GM23338 (cell line): ENCODE measurements around the gene TLR9. TPM values are rescaled to one million over a fixed set of nuclear protein-coding genes. Genes with fewer than 3 reads are reported as not detected.
A peak's percentile ranks its signal among the peaks of the same experiment; 100 is the strongest.

ENCODE experiments used
- ATAC-seq: fragments of 200-7000 bp; cut with Tn5 transposase; 3 replicates; pipeline ENCODE4 v1.9.1; 2020
- DNase-seq: peaks from one replicate; pipeline ENCODE4 v3.0.0-alpha.2; 2015; ENCODE audit warnings: low spot score
- H2AFZ ChIP-seq: fragments of 200-600 bp; sonication (generic); 2 replicates; pipeline ENCODE4 v1.8.0; 2016; ENCODE audit warnings: antibody characterized with exemption, mild to moderate bottlenecking, moderate library complexity
- H3F3A ChIP-seq: fragments of 200-600 bp; sonication (generic); replicated peaks from 2 replicates; pipeline ENCODE4 v1.8.0; 2017; ENCODE audit warnings: antibody characterized with exemption, mixed run types, low read depth
- H3K27ac ChIP-seq: fragments of 200-600 bp; sonication (generic); 2 replicates; pipeline ENCODE4 v1.6.1; 2016; ENCODE audit warnings: low read depth
- H3K27me3 ChIP-seq: fragments of 200-600 bp; sonication (generic); 2 replicates; pipeline ENCODE4 v1.8.0; 2016; ENCODE audit warnings: mild to moderate bottlenecking, mixed run types, moderate library complexity; ENCODE audit not compliant: insufficient read depth
- H3K36me3 ChIP-seq: fragments of 200-600 bp; sonication (generic); 2 replicates; pipeline ENCODE4 v1.8.0; 2016; ENCODE audit warnings: mild to moderate bottlenecking; ENCODE audit not compliant: insufficient read depth
- H3K4me1 ChIP-seq: fragments of 200-600 bp; sonication (generic); 2 replicates; pipeline ENCODE4 v1.8.0; 2016; ENCODE audit warnings: mild to moderate bottlenecking, moderate library complexity; ENCODE audit not compliant: insufficient read depth
- H3K4me2 ChIP-seq: fragments of 200-600 bp; sonication (generic); 2 replicates; pipeline ENCODE4 v1.7.1; 2017; ENCODE audit warnings: mixed run types
- H3K4me3 ChIP-seq: fragments of 200-600 bp; sonication (generic); 2 replicates; pipeline ENCODE4 v1.6.1; 2016; ENCODE audit warnings: mixed run types
- H3K79me2 ChIP-seq: fragments of 200-600 bp; sonication (generic); replicated peaks from 2 replicates; pipeline ENCODE4 v1.8.0; 2017; ENCODE audit warnings: mild to moderate bottlenecking; ENCODE audit not compliant: insufficient read depth
- H3K9me2 ChIP-seq: fragments of 200-600 bp; sonication (generic); 2 replicates; pipeline ENCODE4 v1.8.0; 2017; ENCODE audit not compliant: insufficient read depth
- H4K20me1 ChIP-seq: fragments of 200-600 bp; sonication (generic); replicated peaks from 2 replicates; pipeline ENCODE4 v1.8.0; 2017; ENCODE audit warnings: mild to moderate bottlenecking; ENCODE audit not compliant: insufficient read depth
- H3K27ac Mint-ChIP-seq: 2 replicates; pipeline ENCODE4 v1.8.0; 2020; ENCODE audit warnings: inconsistent platforms, mild to moderate bottlenecking, moderate library complexity, mixed read lengths
- H3K27me3 Mint-ChIP-seq: 3 replicates; pipeline ENCODE4 v1.8.0; 2022; ENCODE audit warnings: low read depth, mild to moderate bottlenecking, moderate library complexity, mixed read lengths, inconsistent platforms; ENCODE audit not compliant: insufficient read depth, poor library complexity
- H3K36me3 Mint-ChIP-seq: 3 replicates; pipeline ENCODE4 v1.8.0; 2021; ENCODE audit warnings: low read depth, mild to moderate bottlenecking, inconsistent platforms, moderate library complexity, mixed read lengths
- H3K4me1 Mint-ChIP-seq: 3 replicates; pipeline ENCODE4 v1.8.0; 2020; ENCODE audit warnings: mild to moderate bottlenecking, inconsistent platforms, mixed read lengths
- H3K4me3 Mint-ChIP-seq: 3 replicates; pipeline ENCODE4 v1.8.0; 2021; ENCODE audit warnings: moderate library complexity, mild to moderate bottlenecking, inconsistent platforms, mixed read lengths
- H3K9me3 Mint-ChIP-seq: 3 replicates; pipeline ENCODE4 v1.8.0; 2020; ENCODE audit warnings: moderate library complexity, mild to moderate bottlenecking, inconsistent platforms, mixed read lengths
- ETS1 ChIP-seq: IDR thresholded peaks from 2 replicates; pipeline ENCODE4 v1.6.1; 2016; ENCODE audit warnings: antibody characterized with exemption
- EZH2phosphoT487 ChIP-seq: fragments of 200-600 bp; sonication (generic); IDR thresholded peaks from one replicate; pipeline ENCODE4 v1.8.1; 2018; ENCODE audit warnings: antibody characterized with exemption; ENCODE audit not compliant: unreplicated experiment
- POLR2AphosphoS5 ChIP-seq: IDR thresholded peaks from 2 replicates; pipeline ENCODE4 v1.6.1; 2016; ENCODE audit warnings: antibody characterized with exemption, low read depth
- REST ChIP-seq: IDR thresholded peaks from one replicate; pipeline ENCODE4 v1.6.1; 2018; ENCODE audit warnings: antibody characterized with exemption; ENCODE audit not compliant: unreplicated experiment
- ZNF331 ChIP-seq: fragments of 250-450 bp; sonication (Bioruptor Pico); IDR thresholded peaks from 2 replicates; pipeline ENCODE4 v1.5.0; 2020; ENCODE audit warnings: low read depth, mild to moderate bottlenecking, moderate library complexity
- polyA plus RNA-seq: library from polyadenylated mRNA; unstranded; fragments of >200 nt; fragmentation: Nextera tagmentation; extraction: Ambion mirVana; gene quantifications from 2 replicates; pipeline ENCODE4 v1.2.1, GENCODE V29; 2016
- total RNA-seq: library from RNA; depleted of rRNA; stranded (reverse); fragments of >200 nt; shearing (Covaris generic); gene quantifications from 2 replicates; pipeline ENCODE4 v1.2.3, GENCODE V29; 2014

Gene TLR9
- total and polyA plus RNA-seq, 2 experiments from 2014 or later = not detected

GRCh38 chr3:52249683-52250082 lies 24.2 kb upstream of the TLR9 start:
- H3K9me3 Mint-ChIP-seq = no peaks in the 10 kb centered on the region
- Histone ChIP-seq H3K4me2 (no peak overlapping the region), H3K27ac (no peak overlapping the region), H3K36me3 (peaks cover 9% of the 10 kb centered on the region), H3K4me1 (peaks cover 11% of the 10 kb centered on the region; the same call in 1 of the 2 replicates), H3K4me3 (no peak overlapping the region), H3F3A (peaks cover 8% of the 10 kb centered on the region), H3K9me2 (no peaks in the 10 kb centered on the region), H2AFZ (no peak overlapping the region), H4K20me1 (peaks cover 9% of the 10 kb centered on the region; the same call in 1 of the 2 replicates), H3K27me3 (peaks cover 25% of the 10 kb centered on the region), H3K79me2 (no peaks in the 10 kb centered on the region)
- no peak for ATAC-seq
- H3K27ac Mint-ChIP-seq = no peak overlapping the region
- peaks cover 41% of the 10 kb centered on the region for H3K27me3 Mint-ChIP-seq
- peaks cover 25% of the 10 kb centered on the region; the same call in 2 of the 3 replicates for H3K36me3 Mint-ChIP-seq
- no peak for TF ChIP-seq ETS1
- peak; percentile 37 for TF ChIP-seq POLR2AphosphoS5
- no peak for TF ChIP-seq ZNF331 (CRISPR knock-in tag)
- TF ChIP-seq REST = no peak
- DNase-seq = no peak
- H3K4me1 Mint-ChIP-seq = peaks cover 5% of the 10 kb centered on the region; the same call in 2 of the 3 replicates
- no peak overlapping the region for H3K4me3 Mint-ChIP-seq

- Histone ChIP-seq H3K9me2 (no peaks in the 10 kb centered on the region), H3K4me1 (peaks cover 11% of the 10 kb centered on the region; the same call in 1 of the 2 replicates), H3K27me3 (peaks cover 32% of the 10 kb centered on the region), H3K4me3 (no peak overlapping the region), H4K20me1 (0 out of 2 replicates have a peak, but pooled peaks cover 8% of the 10 kb centered on the region), H2AFZ (no peak overlapping the region), H3K27ac (no peak overlapping the region), H3F3A (peaks cover 8% of the 10 kb centered on the region), H3K36me3 (peaks cover 6% of the 10 kb centered on the region), H3K79me2 (no peaks in the 10 kb centered on the region), H3K4me2 (no peak overlapping the region)
- peaks cover 5% of the 10 kb centered on the region for H3K4me1 Mint-ChIP-seq
- peaks cover 18% of the 10 kb centered on the region; the same call in 2 of the 3 replicates for H3K36me3 Mint-ChIP-seq
- TF ChIP-seq EZH2phosphoT487 = no peak
- peaks cover 48% of the 10 kb centered on the region for H3K27me3 Mint-ChIP-seq
- no peak for DNase-seq
- no peak overlapping the region for H3K4me3 Mint-ChIP-seq
- ATAC-seq = no peak
- no peak overlapping the region for H3K27ac Mint-ChIP-seq
- no peaks in the 10 kb centered on the region for H3K9me3 Mint-ChIP-seq
These were observed 23.5 kb upstream of the TLR9 start for GRCh38 chr3:52248816-52249547.
